AG09309 (cell line): ENCODE results near the gene WDR77.

Source experiments
- DNase-seq: peaks from one replicate; pipeline ENCODE4 v3.0.0-alpha.2; 2010; ENCODE audit warnings: low read depth
- H3K4me3 ChIP-seq: 2 replicates; pipeline ENCODE4 v1.5.1; 2011; ENCODE audit warnings: mild to moderate bottlenecking, low read depth, low read length, moderate library complexity; ENCODE audit not compliant: control insufficient read depth
- TF ChIP-seq, protein P1 (sequence below): IDR thresholded peaks from 2 replicates; pipeline ENCODE4 v1.5.1; 2011; ENCODE audit warnings: mild to moderate bottlenecking, low read depth, low read length, inconsistent platforms; ENCODE audit not compliant: insufficient read depth, control insufficient read depth; ENCODE audit errors: missing control alignments

Gene WDR77

DNA sequence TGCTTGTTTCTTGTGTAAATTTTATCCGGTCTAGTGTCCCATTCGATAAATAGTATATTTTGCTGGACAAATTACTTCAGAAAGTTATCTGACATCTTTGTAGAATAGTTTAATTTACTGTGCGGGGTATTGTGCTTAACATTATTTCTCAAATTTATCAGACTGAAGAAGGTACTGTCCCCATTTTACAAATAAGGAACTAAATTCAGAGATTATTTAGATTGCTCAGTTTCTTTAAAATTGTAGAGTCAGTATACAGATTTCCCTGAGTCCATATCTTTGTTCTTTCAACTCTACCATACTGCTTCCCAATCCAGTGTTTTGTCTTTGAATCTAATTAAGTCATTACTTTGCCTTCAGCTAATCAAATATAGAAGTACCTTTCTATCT is 6.6 kb upstream of the WDR77 start:
- no peak for DNase-seq
- TF ChIP-seq, protein P1, sequence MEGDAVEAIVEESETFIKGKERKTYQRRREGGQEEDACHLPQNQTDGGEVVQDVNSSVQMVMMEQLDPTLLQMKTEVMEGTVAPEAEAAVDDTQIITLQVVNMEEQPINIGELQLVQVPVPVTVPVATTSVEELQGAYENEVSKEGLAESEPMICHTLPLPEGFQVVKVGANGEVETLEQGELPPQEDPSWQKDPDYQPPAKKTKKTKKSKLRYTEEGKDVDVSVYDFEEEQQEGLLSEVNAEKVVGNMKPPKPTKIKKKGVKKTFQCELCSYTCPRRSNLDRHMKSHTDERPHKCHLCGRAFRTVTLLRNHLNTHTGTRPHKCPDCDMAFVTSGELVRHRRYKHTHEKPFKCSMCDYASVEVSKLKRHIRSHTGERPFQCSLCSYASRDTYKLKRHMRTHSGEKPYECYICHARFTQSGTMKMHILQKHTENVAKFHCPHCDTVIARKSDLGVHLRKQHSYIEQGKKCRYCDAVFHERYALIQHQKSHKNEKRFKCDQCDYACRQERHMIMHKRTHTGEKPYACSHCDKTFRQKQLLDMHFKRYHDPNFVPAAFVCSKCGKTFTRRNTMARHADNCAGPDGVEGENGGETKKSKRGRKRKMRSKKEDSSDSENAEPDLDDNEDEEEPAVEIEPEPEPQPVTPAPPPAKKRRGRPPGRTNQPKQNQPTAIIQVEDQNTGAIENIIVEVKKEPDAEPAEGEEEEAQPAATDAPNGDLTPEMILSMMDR = no peak
- no peak overlapping the region for H3K4me3 ChIP-seq

GRCh38 chr1:111454859-111455641 is 6.0 kb upstream of the WDR77 start:
- DNase-seq = no peak
- TF ChIP-seq, protein P1 = no peak

DNA sequence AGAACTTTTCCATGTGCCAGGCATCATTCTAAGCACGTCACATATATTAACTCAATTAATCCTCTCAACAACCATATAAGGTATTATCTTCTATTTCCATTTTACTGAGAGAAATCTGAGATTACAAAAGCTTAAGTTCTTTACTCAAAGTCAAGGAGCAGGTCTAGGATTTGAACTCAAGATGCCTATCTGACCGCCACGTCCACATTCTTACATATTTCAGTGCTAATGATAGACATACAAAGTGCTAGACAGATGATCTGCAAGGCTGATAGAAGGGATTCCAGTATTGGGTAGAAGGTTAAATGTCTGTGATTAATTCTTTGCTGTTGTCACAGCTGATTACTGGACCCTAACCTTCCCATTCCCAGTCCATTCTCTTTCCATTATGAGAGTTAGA is 4.7 kb upstream of the WDR77 start:
- H3K4me3 ChIP-seq = no peak overlapping the region
- TF ChIP-seq, protein P1 = no peak
- no peak for DNase-seq

More at GRCh38 chr1:111454859-111455641, 6.0 kb upstream of the WDR77 start:
- H3K4me3 ChIP-seq = no peak overlapping the region

DNA sequence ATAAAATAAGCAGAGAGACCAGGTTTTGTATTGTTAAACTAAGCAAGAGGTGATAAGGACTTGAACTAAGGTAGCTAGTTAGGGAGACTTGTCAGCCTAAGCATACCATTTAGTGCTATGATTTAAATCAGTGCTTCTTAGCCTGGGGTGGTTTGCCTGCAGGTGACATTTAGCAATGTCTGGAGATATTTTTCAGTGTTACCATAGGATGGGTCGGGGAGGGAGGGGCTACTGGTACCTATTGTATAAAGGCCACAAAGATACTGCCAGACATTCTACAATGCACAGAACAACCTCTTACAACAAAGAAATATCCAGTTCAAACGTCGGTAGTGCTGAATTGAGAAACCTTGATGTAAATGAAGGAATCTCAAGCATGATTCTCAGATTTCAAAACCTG is 3.5 kb upstream of the WDR77 start:
- DNase-seq = no peak
- H3K4me3 ChIP-seq = no peak overlapping the region
- TF ChIP-seq, protein P1 = no peak

GRCh38 chr1:111450185-111450584 is 1.1 kb upstream of the WDR77 start:
- no peak for DNase-seq
- TF ChIP-seq, protein P1 = no peak
- peak overlapping the region; percentile 99 for H3K4me3 ChIP-seq

DNA sequence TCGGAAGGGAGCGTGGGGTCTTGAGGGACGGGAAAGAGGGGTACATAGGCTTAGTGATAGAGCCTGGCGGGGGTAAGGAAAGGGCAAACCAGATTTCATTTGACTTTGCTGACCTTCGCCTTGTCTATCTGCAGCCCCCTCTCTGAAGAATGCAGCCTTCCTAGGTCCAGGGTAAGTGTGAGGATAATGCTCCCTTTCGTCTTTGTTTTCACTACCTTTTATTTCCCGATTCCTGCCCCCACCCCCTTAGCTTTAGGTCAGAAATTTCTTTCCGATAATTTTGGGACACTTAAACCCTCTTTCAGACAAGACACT is 604 bp upstream of the WDR77 start:
- peak overlapping the region; percentile 99 for H3K4me3 ChIP-seq
- no peak for DNase-seq
- TF ChIP-seq, protein P1 = no peak

DNA sequence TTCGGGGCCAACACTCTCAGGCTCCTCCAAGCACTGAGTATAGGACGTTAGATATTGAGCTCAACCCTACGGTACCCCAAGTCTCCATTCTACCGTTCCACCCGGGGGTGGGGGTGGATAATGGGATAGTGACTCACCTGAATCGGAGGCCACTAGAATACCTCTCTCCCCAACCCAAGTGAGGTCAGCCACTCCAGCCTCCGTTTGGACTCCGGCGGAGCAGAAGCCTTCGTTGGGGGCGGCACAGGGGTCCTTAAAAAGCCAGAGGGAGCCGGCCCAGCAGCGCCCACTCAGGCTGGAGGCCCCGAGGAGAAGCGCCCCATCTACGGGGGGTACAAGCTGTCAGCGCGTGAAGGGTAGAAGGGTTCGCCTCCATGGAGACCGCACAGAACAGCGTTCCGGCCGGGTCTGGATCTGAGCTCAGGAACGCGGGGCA is 556 bp downstream of the WDR77 start:
- TF ChIP-seq, protein P1 = no peak
- DNase-seq = no peak
- H3K4me3 ChIP-seq = peak overlapping the region; percentile 99
